Endothelial cell of hepatic sinusoid (primary cell): ENCODE measurements around the gene MMP20.

Experiments
- in situ Hi-C: cut with HindIII; loops from 2 replicates; pipeline ENCODE4 v1.10.0; 2017; ENCODE audit warnings: low sequenced_read_pairs

The MMP20 gene

GRCh38 chr11:102623128-102623527 is 2.0 kb downstream of the MMP20 start:
- in situ Hi-C loops, result no loop called here

DNA sequence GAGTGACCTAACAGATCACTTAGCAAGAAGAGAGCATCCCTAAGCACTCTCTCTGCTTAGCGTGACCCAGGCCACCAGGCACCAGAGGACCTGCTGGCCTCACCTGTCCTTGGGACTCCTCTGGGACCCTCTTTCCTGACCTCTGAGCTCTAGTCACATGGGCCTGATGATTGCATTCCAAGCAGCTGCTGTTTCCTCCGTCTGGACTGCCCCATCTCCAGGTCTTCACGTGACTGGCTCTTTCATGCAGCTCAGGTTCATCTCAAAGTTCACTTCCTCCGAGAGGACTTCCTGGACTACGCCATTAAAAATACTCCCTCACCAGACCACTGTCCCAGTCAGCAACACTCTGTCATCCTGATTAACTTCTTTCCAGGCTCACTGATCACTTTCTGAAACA is 2.9 kb downstream of the MMP20 start:
- in situ Hi-C loops, result no loop called here

- in situ Hi-C loops, result no loop called here
Measured at GRCh38 chr11:102620818-102621561, 4.1 kb downstream of the MMP20 start.

GRCh38 chr11:102620179-102620578 is 5.0 kb downstream of the MMP20 start:
- in situ Hi-C loops, result no loop called here

- in situ Hi-C loops, result no loop called here
Measured at GRCh38 chr11:102617466-102618008, 7.6 kb downstream of the MMP20 start.

DNA sequence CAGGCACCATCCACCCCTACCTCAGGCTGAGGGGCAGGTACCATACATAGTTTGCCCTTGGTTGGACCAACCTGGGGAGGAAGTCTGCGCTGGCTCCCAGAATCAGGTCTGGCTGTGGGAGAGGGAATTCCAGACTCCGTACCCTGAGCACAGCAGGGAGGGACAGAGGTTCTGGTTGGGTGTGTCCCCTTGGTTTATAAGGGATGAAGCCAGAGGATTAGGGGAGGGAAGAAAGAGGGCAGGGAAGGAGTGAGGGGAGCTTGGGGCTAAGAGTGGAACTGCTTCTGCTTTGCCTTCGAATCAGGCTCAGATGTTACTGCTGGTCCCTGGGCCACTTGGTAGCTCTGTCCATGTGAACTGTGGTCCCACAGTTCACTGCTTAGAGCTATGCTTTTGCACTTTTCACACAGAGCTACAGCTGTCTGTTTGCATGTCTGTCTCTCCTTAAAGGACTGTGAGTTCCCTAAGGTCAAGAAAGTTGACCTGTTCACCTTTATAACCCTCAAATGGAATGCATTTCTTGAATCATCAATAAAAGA is 9.2 kb downstream of the MMP20 start:
- in situ Hi-C loops, result no loop called here

GRCh38 chr11:102615077-102615893 is 9.8 kb downstream of the MMP20 start:
- in situ Hi-C loops, result no loop called here

- in situ Hi-C loops, result no loop called here
Measured at GRCh38 chr11:102614485-102614884, 10.6 kb downstream of the MMP20 start.

DNA sequence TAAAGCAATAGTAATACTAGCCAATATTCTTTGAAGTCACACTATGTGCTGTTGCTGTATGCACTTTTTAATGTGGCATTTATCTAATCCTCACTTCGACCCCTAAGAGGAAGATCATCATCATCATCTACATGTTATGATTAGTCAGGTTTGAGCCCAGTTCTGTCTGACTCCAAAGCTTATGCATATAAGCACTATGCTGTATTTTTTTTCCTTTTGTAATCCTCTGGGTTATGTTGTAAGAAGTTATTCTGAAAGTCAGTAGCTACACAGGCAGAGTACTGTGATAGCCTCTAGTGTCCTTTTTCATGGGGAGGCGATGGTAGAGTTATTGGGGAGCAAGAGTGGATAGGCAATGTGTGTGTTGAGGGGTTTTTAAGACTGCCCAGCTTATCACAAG is 11.1 kb downstream of the MMP20 start:
- in situ Hi-C loops, result no loop called here

DNA sequence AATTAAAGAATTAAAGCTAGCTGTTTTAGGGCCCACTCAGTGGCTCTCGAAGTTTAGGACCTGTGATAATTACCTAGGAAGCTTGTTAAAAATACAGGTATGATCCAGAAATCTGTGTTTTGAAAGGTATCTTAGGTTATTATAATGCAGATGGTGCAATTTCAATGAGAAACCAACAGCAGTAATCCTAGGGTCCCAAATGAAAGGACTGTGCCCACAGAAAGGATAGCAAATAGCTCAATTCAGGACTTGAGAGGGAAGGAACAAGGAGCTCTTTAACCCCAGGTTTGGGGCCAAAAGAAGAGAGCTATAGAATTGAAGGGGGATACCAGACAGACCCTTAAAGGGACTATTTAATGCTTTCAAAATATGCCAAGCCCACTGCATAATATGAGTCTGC is 11.7 kb downstream of the MMP20 start:
- in situ Hi-C loops, result no loop called here

- in situ Hi-C loops, result no loop called here
Measured at GRCh38 chr11:102611291-102611690, 13.8 kb downstream of the MMP20 start.

- in situ Hi-C loops, result no loop called here
Measured at GRCh38 chr11:102610200-102610599, 14.9 kb downstream of the MMP20 start.

- in situ Hi-C loops, result no loop called here
Measured at GRCh38 chr11:102608699-102609098, 16.4 kb downstream of the MMP20 start.

- in situ Hi-C loops, result no loop called here
Measured at GRCh38 chr11:102604875-102605274, 20.3 kb downstream of the MMP20 start.

DNA sequence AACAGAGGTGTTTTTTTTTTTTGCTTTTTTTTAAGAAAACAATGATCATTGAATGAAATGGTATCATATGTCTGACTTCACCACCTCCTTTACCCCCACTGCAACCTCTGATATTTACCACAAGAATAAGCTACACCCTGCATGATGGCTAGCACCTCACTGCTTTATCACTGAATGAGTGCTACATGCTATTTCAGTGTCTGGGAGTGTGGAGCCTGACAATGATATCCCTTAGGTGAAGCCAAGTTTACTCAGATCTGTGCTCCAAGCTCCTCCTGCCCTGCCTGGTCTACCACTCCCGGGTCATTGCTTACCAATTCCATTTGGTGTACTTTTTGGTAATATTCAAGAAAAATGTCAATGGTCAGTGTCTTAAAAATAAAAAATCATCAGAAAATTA is 21.1 kb downstream of the MMP20 start:
- in situ Hi-C loops, result no loop called here

GRCh38 chr11:102603576-102603975 is 21.6 kb downstream of the MMP20 start:
- in situ Hi-C loops, result no loop called here

GRCh38 chr11:102603091-102603490 is 22.0 kb downstream of the MMP20 start:
- in situ Hi-C loops, result no loop called here

DNA sequence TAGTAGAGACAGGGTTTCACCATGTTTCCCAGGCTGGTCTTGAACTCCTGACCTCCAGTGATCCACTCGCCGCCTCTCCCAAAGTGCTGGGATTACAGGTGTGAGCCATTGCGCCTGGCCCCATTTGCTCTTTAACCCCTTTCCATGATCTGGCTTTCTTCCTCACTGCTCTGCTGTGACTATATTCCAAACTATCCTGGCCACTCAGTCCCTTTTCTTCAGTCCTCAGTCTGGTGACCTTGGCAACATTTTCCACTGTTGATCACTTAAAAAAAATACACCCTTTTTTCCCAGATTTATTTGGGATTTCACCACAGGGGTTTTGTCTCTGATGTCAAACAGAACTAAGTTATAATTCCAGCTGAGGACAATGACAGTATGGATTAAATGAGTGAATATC is 24.5 kb downstream of the MMP20 start:
- in situ Hi-C loops, result no loop called here

DNA sequence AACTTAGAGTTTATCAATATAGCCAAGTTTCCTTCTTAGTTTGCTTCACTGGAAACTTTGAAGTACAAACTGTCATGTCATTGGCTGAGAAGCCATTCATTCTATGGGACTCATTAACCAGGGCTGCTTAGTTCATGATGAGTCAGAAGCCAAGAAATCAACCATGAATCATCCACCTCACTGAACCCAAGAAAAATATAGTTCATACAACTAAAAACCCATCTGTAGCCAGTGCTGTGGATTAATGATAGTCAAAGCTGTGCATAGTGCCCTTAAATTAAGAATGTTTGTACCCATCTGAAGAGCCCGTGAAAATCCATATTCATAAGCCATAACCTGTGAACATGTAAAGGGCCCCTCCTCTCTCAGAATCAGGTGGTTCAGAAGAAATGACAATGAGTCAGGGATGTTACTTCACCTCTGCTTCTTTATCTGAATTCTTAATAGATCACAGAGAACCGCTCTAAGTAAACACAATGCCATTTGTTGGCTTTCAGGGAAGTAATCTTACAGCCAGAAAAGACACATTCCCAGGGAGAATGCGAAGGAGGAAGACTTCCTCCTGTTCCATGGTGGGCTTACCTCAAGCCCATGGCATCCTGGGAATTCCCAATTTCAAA is 25.4 kb downstream of the MMP20 start:
- in situ Hi-C loops, result no loop called here

DNA sequence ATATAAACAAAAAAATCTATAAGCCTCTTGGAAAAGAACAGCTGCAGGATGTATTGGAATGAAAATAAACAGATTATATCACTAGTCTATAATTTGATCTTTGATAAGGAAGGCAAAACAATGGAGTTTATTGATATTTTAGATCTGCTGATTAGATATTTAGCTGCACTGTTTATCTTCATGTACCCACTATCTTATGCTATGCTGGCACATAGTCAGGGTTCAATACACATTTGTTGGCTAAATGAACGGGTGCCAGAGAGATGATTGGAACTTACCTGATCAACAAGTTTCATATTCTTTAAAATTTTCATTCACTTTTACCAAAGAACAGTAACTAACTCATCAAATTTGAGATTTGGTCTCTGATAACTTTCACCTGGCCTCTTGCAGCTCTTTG is 26.9 kb downstream of the MMP20 start:
- in situ Hi-C loops, result no loop called here

DNA sequence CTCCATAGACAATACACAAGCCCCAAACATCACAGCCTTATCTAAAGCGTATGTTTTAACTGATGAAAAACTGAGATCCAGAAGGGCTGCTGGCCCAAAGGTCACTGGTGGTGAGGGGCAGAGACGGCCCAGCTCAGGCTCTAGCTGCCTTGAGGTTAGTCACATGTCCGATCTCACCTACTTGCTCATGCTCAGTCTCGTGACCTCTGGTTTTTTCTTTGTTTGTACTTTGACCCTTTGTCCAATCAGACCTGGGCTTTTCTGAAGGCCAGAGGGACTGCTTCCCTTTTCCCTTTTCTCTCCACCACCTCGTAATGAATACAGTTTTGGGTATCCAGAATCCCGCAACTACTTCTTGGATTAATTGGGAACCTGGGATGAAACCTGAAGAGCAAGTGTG is 28.6 kb downstream of the MMP20 start:
- in situ Hi-C loops, result no loop called here
